ENCODE data around the gene ACVR1.

GRCh38 chr2:157803476-157803875 lies 72.7 kb downstream of the ACVR1 start:
- TF ChIP-seq, protein P1, sequence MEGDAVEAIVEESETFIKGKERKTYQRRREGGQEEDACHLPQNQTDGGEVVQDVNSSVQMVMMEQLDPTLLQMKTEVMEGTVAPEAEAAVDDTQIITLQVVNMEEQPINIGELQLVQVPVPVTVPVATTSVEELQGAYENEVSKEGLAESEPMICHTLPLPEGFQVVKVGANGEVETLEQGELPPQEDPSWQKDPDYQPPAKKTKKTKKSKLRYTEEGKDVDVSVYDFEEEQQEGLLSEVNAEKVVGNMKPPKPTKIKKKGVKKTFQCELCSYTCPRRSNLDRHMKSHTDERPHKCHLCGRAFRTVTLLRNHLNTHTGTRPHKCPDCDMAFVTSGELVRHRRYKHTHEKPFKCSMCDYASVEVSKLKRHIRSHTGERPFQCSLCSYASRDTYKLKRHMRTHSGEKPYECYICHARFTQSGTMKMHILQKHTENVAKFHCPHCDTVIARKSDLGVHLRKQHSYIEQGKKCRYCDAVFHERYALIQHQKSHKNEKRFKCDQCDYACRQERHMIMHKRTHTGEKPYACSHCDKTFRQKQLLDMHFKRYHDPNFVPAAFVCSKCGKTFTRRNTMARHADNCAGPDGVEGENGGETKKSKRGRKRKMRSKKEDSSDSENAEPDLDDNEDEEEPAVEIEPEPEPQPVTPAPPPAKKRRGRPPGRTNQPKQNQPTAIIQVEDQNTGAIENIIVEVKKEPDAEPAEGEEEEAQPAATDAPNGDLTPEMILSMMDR (conservative IDR thresholded peaks at IDR 0.05 in 1 of 2, IDR thresholded peaks at IDR 0.05 in 1 of 2; ENCODE audit: low read depth in 1 of 2, low read length in 2 of 2), result no peak
- no peak for TF ChIP-seq EZH2 (IDR thresholded peaks at IDR 0.05; ENCODE audit: low read length, missing control alignments)
